ENCODE data around the gene PCARE.

The PCARE gene

GRCh38 chr2:29035016-29035745 lies 39.1 kb downstream of the PCARE start:
- no peak for DNase-seq (ENCODE audit: low spot score)

GRCh38 chr2:29033656-29034055 lies 40.7 kb downstream of the PCARE start:
- DNase-seq (ENCODE audit: low spot score), result peak; percentile 67

- peak; percentile 88 for DNase-seq (ENCODE audit: low spot score)
These were observed 41.2 kb downstream of the PCARE start for GRCh38 chr2:29033172-29033571.

DNA sequence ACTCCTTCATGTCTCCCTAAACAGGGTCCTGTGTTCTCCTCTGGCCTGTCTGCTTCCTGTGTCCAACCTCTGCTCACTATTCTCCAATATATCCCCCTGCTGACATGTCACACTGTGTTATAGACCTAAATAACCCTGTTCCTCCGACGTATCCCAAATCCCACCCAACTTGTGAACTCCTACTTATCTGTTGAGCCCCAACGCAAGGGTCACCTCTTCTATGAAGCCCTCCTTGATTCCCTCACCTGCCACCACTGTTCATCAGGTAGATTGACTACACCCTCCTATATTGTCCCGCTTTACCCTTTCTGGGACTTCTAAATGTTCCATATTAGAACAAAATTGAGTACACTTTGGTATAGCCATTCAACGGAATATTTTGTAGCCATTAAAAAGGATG lies 42.1 kb downstream of the PCARE start:
- no peak for DNase-seq (ENCODE audit: low spot score)

GRCh38 chr2:29031046-29031445 lies 43.3 kb downstream of the PCARE start:
- DNase-seq (ENCODE audit: low spot score), result no peak

- no peak for DNase-seq (ENCODE audit: low spot score)
These were observed 48.6 kb downstream of the PCARE start for GRCh38 chr2:29025711-29026110.

GRCh38 chr2:29024882-29025430 lies 49.4 kb downstream of the PCARE start:
- DNase-seq (ENCODE audit: low spot score), result no peak

- no peak for DNase-seq (ENCODE audit: low spot score)
These were observed 51.1 kb downstream of the PCARE start for GRCh38 chr2:29023188-29023587.

- DNase-seq (ENCODE audit: low spot score), result no peak
These were observed 51.6 kb downstream of the PCARE start for GRCh38 chr2:29022679-29023078.

GRCh38 chr2:29021886-29022285 lies 52.4 kb downstream of the PCARE start:
- DNase-seq (ENCODE audit: low spot score), result no peak

DNA sequence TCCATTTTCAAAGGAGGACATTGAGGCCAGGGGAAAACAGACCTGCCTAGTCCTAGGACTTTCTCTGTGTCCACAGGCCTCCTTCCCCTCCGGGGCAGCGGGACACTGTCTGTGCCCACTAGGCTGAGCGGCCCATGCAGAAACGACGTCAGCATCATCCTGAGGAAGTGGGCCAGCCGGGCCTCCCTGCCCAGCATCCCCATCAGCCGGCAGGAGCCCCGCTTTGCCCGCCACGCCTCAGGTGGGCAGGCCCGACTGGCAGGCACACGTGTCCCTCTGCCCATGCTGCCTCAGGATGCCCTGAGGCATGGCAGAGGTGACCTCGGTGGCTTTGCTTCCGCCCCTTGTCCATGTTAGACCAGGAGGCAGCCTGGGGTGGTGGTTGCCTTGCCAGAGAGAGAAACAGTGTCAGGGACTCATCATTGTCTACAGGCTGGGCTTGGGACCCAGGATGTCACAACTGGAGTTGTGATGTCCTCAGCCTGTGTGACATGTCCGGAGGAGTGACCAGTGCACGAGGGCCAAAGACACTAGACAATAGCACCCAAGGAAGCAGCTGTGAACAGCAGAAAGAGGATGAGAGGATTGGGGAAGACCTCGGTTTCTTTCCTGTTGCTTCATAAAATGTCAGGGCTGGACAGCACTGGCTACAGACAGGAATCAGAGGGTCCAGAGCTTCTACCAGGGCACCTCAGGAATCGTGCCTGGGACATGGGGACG lies 56.4 kb downstream of the PCARE start:
- DNase-seq (ENCODE audit: low spot score), result no peak

DNA sequence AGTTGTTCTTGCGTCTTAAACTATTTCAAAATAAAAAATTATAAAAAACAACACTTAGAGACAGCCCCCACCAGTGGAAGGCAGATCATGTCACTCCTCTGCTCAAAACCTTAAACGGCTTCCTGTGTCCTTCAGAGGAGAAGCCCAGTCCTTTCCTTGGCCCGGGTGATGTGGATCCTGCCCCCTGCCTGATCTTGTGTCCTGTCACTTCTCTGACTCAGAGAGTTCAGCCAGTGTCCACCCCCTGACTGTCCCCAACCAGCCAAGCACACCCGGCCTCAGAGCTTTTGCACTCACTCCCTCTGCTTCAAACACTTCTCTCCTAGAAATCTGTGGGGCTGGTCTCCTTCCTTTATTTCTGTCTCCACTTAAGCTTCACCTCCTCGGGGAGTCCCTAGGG lies 57.8 kb downstream of the PCARE start:
- no peak for DNase-seq (ENCODE audit: low spot score)

DNA sequence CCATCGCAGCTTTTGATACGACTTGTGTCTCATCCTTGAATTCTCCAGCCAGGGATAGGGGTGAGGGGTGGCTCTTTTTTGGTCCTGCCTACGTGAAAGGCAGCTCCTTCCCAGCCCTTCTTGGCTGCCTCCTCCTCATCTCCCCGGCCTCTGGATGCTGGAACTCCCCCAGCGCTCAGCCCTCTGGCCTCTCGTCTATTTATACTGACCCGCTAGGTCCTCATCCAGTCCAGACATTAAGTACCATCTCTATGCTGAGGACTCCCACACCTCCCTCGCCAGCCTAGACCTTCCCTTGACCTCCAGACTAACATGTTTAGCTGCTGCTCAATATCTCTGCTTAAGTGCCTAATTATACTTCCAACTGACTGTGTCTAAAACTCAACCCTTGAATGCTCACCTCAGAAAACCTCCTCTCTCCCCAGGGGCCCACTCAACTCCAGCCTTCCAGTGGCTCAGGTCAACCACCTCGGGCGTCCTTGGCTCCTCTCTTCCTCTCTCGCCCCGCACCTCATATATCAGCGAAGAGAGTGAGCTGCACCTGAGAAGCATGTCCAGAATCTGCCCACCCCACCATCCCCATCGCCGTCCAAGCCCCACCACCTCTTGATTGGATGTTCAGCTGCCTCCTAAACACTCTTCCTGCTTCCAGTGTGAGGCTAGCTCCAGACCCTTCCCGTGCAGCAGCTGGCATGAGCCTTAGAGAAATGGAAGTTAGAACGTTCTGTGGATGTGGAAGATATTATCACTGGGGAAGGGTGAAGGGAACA lies 58.4 kb downstream of the PCARE start:
- DNase-seq (ENCODE audit: low spot score), result no peak

DNA sequence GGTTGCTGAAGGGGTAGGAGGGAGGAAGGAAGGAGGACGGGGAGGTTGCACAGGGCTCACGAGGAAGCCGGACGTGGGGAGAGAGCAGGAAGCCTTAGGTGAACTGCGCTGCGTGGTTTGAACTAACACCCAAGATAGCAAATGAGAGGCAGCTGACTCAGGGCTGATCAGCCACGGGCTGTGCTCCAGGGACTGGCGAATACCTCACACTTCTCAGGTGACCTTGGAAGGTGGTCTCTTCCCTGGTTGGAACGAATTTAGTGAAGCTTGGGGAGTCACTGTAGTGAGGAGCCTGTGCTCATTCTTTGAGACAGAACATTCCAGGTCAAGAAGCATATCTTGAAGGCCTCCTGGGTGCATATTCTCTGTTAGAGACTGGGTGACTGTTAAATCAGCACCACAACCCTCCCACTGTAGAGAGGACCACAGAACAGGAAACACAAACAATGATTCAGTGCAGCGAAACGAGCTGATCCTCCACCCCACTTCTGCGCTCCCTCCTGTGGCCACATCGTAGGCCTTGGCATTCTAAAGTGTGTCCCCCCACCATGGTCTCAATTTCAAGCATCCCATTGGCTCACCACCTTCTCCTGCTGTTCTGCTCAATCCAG lies 59.4 kb downstream of the PCARE start:
- no peak for DNase-seq (ENCODE audit: low spot score)

DNA sequence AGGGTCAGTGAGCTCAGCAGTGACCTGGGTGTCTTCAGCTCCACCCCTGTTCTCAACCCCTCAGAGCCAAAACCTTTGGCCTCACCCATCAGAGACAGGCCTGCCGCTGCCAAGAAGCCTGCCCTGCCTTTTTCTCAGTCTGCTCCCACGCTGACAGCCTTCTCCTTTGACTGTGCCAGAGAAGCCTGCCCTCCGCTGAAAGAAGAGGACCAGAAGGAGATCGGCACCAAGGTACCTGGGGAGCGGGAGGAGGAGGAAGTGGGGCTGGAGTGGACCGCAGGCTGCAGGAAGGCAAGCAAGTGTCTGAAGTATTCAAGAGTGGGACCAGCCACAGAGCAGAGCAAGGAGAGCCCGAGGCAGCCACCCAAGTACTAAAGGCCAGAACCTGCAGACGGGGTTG lies 60.0 kb downstream of the PCARE start:
- DNase-seq (ENCODE audit: low spot score), result no peak

GRCh38 chr2:29013057-29013780 lies 61.1 kb downstream of the PCARE start:
- DNase-seq (ENCODE audit: low spot score), result peak; percentile 38

DNA sequence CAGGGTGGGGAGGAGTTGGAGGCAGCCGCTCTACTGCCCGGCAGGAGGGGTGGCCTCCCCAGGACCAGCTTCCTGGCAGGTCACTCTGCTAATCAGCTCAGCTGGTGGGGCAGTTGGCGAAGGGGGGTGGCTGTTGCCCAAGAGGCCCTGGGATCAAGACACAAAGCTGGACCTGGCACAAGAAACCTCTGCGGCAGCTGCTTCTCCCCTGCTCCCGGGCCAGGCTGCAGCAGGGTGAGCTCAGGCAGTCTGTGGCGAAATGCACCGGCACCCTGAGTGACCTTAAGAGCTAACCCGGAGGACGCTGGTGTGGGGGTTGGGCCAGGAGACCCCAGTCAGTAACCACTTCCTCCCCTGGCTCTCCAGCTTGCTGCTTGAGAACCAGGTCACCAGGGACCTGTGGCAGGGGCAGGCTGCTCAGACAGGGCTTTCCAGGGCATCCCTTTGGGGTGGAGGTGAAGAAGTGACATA lies 62.1 kb downstream of the PCARE start:
- DNase-seq (ENCODE audit: low spot score), result no peak

Data from SW480 (cell line).